GM19351 (cell line): Measurements from ENCODE around the gene BPIFA3.

Experiments used
- ATAC-seq: cut with Tn5 transposase; IDR thresholded peaks from one replicate; pipeline ENCODE4 v1.9.1; 2021; ENCODE audit warnings: mild to moderate bottlenecking, moderate library complexity; ENCODE audit not compliant: unreplicated experiment

Gene BPIFA3

GRCh38 chr20:33259371-33259770 lies 42.2 kb downstream of the BPIFA3 start:
- no peak for ATAC-seq

- no peak for ATAC-seq
These were observed 44.3 kb downstream of the BPIFA3 start for GRCh38 chr20:33261465-33261864.

- no peak for ATAC-seq
These were observed 45.5 kb downstream of the BPIFA3 start for GRCh38 chr20:33262658-33263065.

- no peak for ATAC-seq
These were observed 46.6 kb downstream of the BPIFA3 start for GRCh38 chr20:33263784-33264183.

GRCh38 chr20:33267701-33268100 lies 50.5 kb downstream of the BPIFA3 start:
- no peak for ATAC-seq

GRCh38 chr20:33272155-33272873 lies 55.2 kb downstream of the BPIFA3 start:
- no peak for ATAC-seq

GRCh38 chr20:33273117-33273851 lies 56.1 kb downstream of the BPIFA3 start:
- ATAC-seq, result no peak

GRCh38 chr20:33275215-33275614 lies 58.1 kb downstream of the BPIFA3 start:
- no peak for ATAC-seq

- ATAC-seq, result no peak
These were observed 58.7 kb downstream of the BPIFA3 start for GRCh38 chr20:33275871-33276270.

- no peak for ATAC-seq
These were observed 59.4 kb downstream of the BPIFA3 start for GRCh38 chr20:33276303-33277113.
